ENCODE results near the gene ACBD6. TPM values are rescaled to one million over a fixed set of nuclear protein-coding genes. Genes with fewer than 3 reads are reported as not detected.

ACBD6 gene
- total and polyA plus RNA-seq, 2 experiments from 2014 or later: 36.3 to 45.8 TPM

DNA sequence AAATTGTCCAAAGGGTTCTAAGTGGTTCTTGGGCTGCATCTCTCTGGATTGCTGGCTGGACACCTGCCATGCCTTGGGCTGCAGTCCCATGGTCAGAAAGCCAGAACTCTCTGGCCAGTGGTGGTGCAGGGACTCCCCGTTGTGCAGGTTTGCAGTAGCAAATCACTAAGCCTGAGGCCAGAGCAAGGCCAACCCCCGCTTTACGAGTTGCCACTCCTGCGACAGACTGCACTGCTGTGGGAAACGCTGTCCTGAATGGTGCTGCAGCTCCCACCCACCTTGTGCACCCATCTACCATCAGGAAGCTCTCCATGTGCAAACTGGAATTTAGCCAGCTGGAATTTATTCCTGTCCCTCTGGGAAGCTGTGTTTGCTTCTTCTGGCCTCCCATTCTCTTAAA, 226.7 kb downstream of the ACBD6 start:
- Histone ChIP-seq H3K4me1 (ENCODE audit: insufficient read depth) (peaks cover 5% of the 10 kb centered on the region), H3K9me3 (ENCODE audit: low read depth) (no peaks in the 10 kb centered on the region), H3K4me3 (no peak overlapping the region), H3K27me3 (no peaks in the 10 kb centered on the region), H3K9me2 (replicated peaks; ENCODE audit: insufficient read depth) (no peaks in the 10 kb centered on the region), H2AFZ (no peak overlapping the region), H3K36me3 (replicated peaks; ENCODE audit: insufficient read depth, low read depth) (no peaks in the 10 kb centered on the region), H3K79me2 (no peaks in the 10 kb centered on the region), H4K20me1 (ENCODE audit: insufficient read depth, poor library complexity, severe bottlenecking) (no peaks in the 10 kb centered on the region), H3K27ac (no peak overlapping the region), H3K4me2 (no peak overlapping the region)
- TF ChIP-seq EZH2phosphoT487 (IDR thresholded peaks at IDR 0.05; ENCODE audit: low read depth, severe bottlenecking, unreplicated experiment) (no peak), CTCF (IDR thresholded peaks at IDR 0.05; ENCODE audit: poor library complexity) (no peak), EZH2 (IDR thresholded peaks at IDR 0.05; ENCODE audit: borderline replicate concordance) (no peak)
- 93% methylated on average over 5 of the region's 5 CpGs for WGBS (ENCODE audit: low lambda C conversion rate, missing lambda C conversion rate)
- DNase-seq (ENCODE audit: low spot score): no peak

- Histone ChIP-seq H3K9me3 (ENCODE audit: low read depth) (no peaks in the 10 kb centered on the region), H3K27me3 (no peaks in the 10 kb centered on the region), H3K4me2 (no peak overlapping the region), H3K4me1 (ENCODE audit: insufficient read depth) (peaks cover 9% of the 10 kb centered on the region), H3K27ac (no peak overlapping the region), H2AFZ (no peak overlapping the region), H3K4me3 (no peak overlapping the region), H3K79me2 (no peaks in the 10 kb centered on the region), H3K36me3 (replicated peaks; ENCODE audit: insufficient read depth, low read depth) (no peaks in the 10 kb centered on the region), H4K20me1 (ENCODE audit: insufficient read depth, poor library complexity, severe bottlenecking) (no peaks in the 10 kb centered on the region), H3K9me2 (replicated peaks; ENCODE audit: insufficient read depth) (no peaks in the 10 kb centered on the region)
- DNase-seq (ENCODE audit: low spot score): no peak
- WGBS (ENCODE audit: low lambda C conversion rate, missing lambda C conversion rate): 96% methylated on average over 11 of the region's 11 CpGs
- TF ChIP-seq EZH2phosphoT487 (IDR thresholded peaks at IDR 0.05; ENCODE audit: low read depth, severe bottlenecking, unreplicated experiment) (no peak), CTCF (IDR thresholded peaks at IDR 0.05; ENCODE audit: poor library complexity) (no peak), EZH2 (IDR thresholded peaks at IDR 0.05; ENCODE audit: borderline replicate concordance) (no peak)
These were observed 228.2 kb downstream of the ACBD6 start for GRCh38 chr1:180274221-180274620.

DNA sequence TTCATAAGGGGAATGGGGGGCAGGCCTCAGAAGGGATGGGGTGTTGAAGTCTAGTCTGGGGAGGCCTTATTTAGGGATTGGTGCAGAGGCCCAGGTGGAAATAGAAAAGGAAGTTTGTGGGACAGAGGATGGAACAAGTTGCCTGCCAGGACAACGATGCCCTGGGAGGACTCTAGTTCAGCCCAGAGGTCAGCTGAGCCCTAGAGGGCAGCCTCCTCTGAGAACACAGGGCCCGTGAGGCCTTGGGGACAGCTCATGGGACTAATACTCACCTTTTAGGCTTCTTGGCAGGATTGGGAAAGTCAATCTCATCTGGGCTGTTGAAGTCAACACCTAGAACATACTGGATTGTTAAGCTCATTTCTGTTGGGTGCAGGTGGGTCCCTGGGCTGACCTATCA, 229.3 kb downstream of the ACBD6 start:
- Histone ChIP-seq H4K20me1 (ENCODE audit: insufficient read depth, poor library complexity, severe bottlenecking) (no peaks in the 10 kb centered on the region), H2AFZ (no peak overlapping the region), H3K27ac (no peak overlapping the region), H3K4me3 (no peak overlapping the region), H3K36me3 (replicated peaks; ENCODE audit: insufficient read depth, low read depth) (no peaks in the 10 kb centered on the region), H3K9me3 (ENCODE audit: low read depth) (no peaks in the 10 kb centered on the region), H3K9me2 (replicated peaks; ENCODE audit: insufficient read depth) (no peaks in the 10 kb centered on the region), H3K4me1 (ENCODE audit: insufficient read depth) (peaks cover 9% of the 10 kb centered on the region), H3K79me2 (no peaks in the 10 kb centered on the region), H3K4me2 (no peak overlapping the region), H3K27me3 (no peaks in the 10 kb centered on the region)
- 100% methylated on average over 2 of the region's 2 CpGs for WGBS (ENCODE audit: low lambda C conversion rate, missing lambda C conversion rate)
- TF ChIP-seq EZH2 (IDR thresholded peaks at IDR 0.05; ENCODE audit: borderline replicate concordance) (no peak), CTCF (IDR thresholded peaks at IDR 0.05; ENCODE audit: poor library complexity) (no peak), EZH2phosphoT487 (IDR thresholded peaks at IDR 0.05; ENCODE audit: low read depth, severe bottlenecking, unreplicated experiment) (no peak)
- DNase-seq (ENCODE audit: low spot score): no peak

DNA sequence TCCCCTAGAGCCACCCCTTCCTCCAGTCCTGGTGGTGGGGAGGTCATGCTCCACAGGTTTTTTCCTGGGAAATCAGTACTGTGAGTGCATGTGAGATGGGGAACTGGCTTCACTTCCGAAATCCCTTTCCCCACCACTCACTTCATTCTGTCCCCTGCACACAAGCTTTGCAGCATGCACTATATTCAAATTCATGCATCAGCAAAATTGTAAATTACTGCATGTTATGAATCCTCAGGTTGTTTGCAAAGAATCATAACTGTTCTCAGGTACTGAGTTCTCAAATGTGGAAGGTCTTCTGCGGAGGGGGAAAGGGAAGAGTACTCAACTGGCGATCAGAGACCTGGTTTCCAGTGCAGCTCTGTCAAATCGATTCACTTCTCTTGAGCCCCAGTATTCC, 230.0 kb downstream of the ACBD6 start:
- no peaks in the 10 kb centered on the region for H3K36me3 ChIP-seq (replicated peaks; ENCODE audit: insufficient read depth, low read depth)
- no peaks in the 10 kb centered on the region for H3K27me3 ChIP-seq
- no peaks in the 10 kb centered on the region for H3K79me2 ChIP-seq
- H3K27ac ChIP-seq: no peak overlapping the region
- H3K4me1 ChIP-seq (ENCODE audit: insufficient read depth): peaks cover 9% of the 10 kb centered on the region
- H3K4me2 ChIP-seq: no peak overlapping the region
- no peak for DNase-seq (ENCODE audit: low spot score)
- TF ChIP-seq CTCF (IDR thresholded peaks at IDR 0.05; ENCODE audit: poor library complexity) (no peak), EZH2phosphoT487 (IDR thresholded peaks at IDR 0.05; ENCODE audit: low read depth, severe bottlenecking, unreplicated experiment) (no peak), EZH2 (IDR thresholded peaks at IDR 0.05; ENCODE audit: borderline replicate concordance) (no peak)
- no peak overlapping the region for H3K4me3 ChIP-seq
- 94% methylated on average over 4 of the region's 4 CpGs for WGBS (ENCODE audit: low lambda C conversion rate, missing lambda C conversion rate)
- no peak overlapping the region for H2AFZ ChIP-seq
- no peaks in the 10 kb centered on the region for H3K9me2 ChIP-seq (replicated peaks; ENCODE audit: insufficient read depth)
- no peaks in the 10 kb centered on the region for H3K9me3 ChIP-seq (ENCODE audit: low read depth)
- no peaks in the 10 kb centered on the region for H4K20me1 ChIP-seq (ENCODE audit: insufficient read depth, poor library complexity, severe bottlenecking)

All from hepatocyte (in vitro differentiated cells).